ENCODE results near the gene TMPRSS7.

DNA sequence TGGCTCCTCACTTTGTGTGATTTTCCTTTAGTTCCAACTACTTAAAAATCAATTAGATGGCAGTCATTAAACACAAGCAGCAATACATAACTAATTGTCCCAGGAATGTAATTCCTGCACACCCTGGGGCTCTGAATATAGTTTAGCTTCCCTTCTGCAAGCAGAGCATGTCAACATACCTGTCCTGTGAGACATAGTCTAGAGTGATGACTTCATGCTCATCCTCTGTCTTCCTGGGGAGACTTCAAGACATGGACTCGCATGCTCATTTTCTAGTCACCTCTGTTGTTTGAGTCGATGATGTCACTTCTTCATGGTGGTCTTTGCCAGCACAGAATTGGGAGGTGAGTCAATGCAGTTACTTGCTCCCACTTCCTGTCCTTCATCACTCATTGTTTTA is 67.4 kb downstream of the TMPRSS7 start:
- no peak for TF ChIP-seq POLR2A (IDR thresholded peaks at IDR 0.05)
- no peak for TF ChIP-seq CTCF (IDR thresholded peaks at IDR 0.05)
